GM18508 (cell line): Measurements from ENCODE around the gene KLHDC4.
"Not testable (repeated sequence)": the region's sequence is repeated elsewhere in the genome, so short reads cannot be mapped to it uniquely, and the experiment has no call there.

Experiments used
- ATAC-seq: cut with Tn5 transposase; IDR thresholded peaks from one replicate; pipeline ENCODE4 v1.9.1; 2021; ENCODE audit warnings: moderate number of reproducible peaks; ENCODE audit not compliant: insufficient read depth, unreplicated experiment

KLHDC4 gene

GRCh38 chr16:87724490-87725291, 41.1 kb downstream of the KLHDC4 start:
- no peak for ATAC-seq

DNA sequence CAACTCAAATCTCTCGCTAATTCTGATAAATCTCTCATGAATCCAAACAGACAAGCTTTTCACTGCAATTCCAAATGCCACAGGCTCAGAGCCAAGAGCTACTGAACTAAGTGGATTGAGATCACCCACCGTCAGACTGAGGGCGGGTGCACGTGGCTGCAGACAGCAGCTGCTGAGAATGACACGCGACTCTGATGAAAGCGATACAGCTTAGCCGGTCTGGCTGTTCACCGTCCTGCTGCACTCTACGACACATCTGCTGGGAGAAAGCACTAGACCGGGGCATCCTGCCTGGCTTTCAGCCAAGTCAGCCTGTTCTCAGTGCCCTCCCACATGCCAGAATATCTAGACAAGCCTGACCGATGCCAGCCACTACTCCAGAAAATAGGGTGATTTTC, 42.6 kb downstream of the KLHDC4 start:
- no peak for ATAC-seq

DNA sequence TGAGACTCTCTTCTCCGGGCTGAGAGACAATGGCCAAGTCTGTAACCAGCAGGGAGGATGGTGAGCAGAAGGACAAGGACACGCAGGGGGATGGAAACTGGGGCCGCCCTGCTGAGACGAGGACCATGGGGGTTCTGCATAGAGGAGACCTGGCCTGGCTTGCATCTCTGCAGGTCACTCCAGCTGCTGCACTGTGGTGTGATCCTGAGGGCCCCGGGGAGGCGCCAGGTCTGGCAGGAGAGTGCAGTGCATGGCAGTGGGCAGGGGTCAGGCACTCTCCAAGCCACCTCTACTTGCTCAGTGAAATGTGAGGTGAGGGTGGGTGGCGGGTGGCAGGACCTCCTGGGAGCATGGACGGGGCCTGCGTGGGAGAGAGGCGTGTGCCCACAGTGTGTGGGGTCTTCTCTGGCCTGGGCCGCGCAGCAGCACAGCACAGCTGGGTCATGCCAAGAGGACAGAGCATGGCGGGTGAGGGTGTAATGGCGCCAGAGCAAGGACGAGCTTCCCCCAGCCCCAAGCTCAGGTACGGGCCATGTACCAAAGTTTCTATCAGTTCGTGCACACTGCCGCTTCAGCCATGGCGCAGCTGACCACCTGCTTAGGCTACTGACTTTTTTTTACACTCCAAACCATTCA, 43.1 kb downstream of the KLHDC4 start:
- ATAC-seq = no peak

GRCh38 chr16:87721622-87722585, 43.9 kb downstream of the KLHDC4 start:
- no peak for ATAC-seq

GRCh38 chr16:87720446-87720845, 45.3 kb downstream of the KLHDC4 start:
- no peak for ATAC-seq

- not testable (repeated sequence) for ATAC-seq
Observed at GRCh38 chr16:87718831-87719230, 47.0 kb downstream of the KLHDC4 start.

GRCh38 chr16:87715658-87716057, 50.1 kb downstream of the KLHDC4 start:
- ATAC-seq = no peak

DNA sequence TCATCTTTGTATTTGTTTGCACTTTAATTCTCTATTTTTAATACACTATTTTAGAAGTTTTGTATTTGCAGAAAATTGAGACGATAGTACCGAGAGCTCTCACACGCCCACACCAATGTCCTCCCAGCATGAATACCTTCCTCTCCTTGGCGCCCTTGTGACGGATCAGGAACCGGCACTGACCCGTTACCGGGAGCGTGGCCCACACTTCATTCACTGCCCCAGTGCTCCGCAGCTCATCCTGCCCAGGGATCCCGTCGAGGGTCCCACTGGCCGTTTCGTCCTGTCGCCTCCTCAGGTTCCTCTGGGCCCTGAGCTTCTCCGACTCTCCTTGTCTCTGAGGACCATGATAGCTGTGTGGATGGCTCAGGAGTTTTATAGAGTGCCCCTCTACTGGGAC, 50.6 kb downstream of the KLHDC4 start:
- no peak for ATAC-seq

DNA sequence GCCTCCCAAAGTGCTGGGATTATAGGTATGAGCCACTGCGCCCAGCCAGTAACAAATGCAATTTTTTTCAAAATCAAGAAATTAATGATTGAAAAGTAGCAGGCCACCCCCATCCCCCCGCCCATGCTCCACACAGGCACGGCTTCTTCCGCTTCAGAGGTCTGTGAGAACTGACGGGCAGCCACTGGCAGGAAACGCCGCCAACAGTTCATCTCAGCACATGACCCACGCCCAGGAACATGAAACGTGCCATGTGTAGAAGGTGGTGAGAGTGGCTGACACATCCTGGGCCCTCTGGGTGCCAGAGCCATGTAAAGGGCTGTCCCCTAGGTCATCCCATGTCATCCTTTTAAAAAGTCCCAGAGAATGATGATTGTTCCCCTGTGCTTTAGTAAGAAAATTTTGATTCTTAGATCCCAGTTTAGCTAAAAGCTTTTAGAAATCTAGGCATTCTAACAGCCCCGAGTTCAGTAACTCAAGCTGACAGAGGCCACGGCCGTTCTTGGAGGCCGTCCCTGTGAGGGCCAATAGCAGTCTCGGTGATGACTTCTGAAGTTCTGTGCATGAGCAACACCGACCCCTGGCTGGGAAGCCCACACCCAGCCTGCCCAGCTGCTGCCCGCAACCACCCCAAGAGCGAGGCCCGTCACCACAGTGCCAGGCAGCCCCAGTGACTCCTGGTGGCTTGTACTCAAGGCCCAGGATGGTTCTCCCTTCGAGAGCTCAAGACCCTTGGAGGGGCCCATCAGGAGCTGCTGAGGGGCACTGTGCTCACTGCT, 52.1 kb downstream of the KLHDC4 start:
- ATAC-seq = no peak

DNA sequence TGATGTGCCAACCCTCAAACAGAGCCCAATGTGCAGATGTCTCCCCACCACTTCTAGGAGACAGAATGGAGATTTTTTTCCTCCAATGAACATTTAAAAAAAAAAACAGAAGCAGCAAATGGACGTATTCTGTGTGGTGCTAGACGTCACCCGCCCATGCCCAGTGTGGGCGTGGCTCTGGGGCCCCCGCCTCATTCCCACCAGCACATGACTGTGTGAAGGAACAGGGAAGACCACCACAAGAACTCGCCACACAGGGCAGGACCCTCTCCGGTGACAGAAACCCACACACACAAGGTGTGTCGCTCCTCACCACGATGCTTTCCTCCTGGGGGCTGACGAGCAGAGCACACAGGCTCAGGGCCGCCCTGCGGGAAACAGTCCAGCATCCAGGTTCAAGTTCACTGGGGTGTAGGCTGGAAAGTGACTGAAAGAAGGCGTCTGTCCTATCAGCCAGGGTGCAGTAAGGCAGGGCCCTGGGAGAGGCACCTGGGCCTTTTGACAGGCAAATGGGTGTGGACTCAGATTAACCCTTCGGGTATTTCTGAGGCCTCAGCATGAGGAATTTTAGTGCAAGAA, 53.5 kb downstream of the KLHDC4 start:
- ATAC-seq = no peak

DNA sequence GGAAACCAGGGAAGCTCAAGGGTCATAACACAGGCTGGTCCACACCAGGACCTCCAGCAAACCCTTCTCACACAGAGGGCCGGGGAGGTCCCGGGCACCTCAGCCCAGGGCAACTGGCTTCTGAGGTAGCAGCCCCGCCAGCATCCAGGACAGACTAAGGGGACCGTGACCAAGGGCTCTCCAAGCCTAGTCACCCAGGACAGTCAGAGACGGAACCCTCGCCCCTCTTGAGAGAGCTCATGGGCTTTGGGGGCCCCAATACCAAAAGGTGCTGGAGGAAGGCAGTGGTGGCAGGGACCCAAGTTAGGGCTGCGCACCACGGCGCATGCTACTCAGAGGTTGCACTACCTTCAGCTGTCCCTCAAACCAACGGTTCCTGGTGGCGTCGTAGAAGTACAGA, 54.9 kb downstream of the KLHDC4 start:
- ATAC-seq = no peak

GRCh38 chr16:87709677-87710076, 56.1 kb downstream of the KLHDC4 start:
- no peak for ATAC-seq

- ATAC-seq = no peak
Observed at GRCh38 chr16:87708881-87709638, 56.7 kb downstream of the KLHDC4 start.

- no peak for ATAC-seq
Observed at GRCh38 chr16:87707714-87708580, 57.8 kb downstream of the KLHDC4 start.

- no peak for ATAC-seq
Observed at GRCh38 chr16:87707097-87707496, 58.7 kb downstream of the KLHDC4 start.

GRCh38 chr16:87706278-87707000, 59.3 kb downstream of the KLHDC4 start:
- no peak for ATAC-seq

DNA sequence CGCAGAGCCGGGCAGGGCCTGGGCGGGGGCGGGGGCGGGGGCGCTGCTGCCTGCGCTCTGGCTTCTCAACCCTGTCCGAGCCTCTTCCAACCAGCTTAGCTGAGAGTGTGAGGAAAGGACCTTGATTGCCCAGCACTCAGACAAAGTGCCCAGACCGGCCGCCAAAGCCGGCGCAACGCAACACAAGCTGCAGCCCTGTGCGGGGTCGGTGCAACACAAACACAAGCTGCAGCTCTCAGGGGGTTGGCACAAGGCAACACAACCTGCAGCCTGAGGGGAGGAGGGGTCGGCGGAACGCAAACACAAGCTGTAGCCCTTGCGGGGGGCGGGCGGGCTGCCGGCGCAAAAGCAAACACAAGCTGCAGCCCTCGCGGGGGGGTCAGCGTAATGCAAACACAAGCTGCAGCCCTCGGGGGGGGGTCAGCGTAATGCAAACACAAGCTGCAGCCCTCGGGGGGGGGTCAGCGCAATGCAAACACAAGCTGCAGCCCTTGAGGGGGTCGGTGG, 60.0 kb downstream of the KLHDC4 start:
- no peak for ATAC-seq
